Astrocyte of the spinal cord (primary cell): ENCODE data around the gene FOXE3.

ENCODE experiments used
- DNase-seq: peaks from one replicate; pipeline ENCODE4 v3.0.0; 2011; ENCODE audit warnings: low read depth, low spot score
- H3K4me3 ChIP-seq: 2 replicates; pipeline ENCODE4 v1.5.1; 2011; ENCODE audit warnings: low read depth, mild to moderate bottlenecking, low read length, moderate library complexity
- in situ Hi-C: cut with HindIII; loops from 2 replicates; pipeline ENCODE4 v1.10.0; 2017; ENCODE audit warnings: low sequenced_read_pairs
- TF ChIP-seq, protein P1 (sequence below): IDR thresholded peaks from 2 replicates; pipeline ENCODE4 v1.5.1; 2012; ENCODE audit warnings: low read depth, mild to moderate bottlenecking, low read length, inconsistent platforms

Gene FOXE3

DNA sequence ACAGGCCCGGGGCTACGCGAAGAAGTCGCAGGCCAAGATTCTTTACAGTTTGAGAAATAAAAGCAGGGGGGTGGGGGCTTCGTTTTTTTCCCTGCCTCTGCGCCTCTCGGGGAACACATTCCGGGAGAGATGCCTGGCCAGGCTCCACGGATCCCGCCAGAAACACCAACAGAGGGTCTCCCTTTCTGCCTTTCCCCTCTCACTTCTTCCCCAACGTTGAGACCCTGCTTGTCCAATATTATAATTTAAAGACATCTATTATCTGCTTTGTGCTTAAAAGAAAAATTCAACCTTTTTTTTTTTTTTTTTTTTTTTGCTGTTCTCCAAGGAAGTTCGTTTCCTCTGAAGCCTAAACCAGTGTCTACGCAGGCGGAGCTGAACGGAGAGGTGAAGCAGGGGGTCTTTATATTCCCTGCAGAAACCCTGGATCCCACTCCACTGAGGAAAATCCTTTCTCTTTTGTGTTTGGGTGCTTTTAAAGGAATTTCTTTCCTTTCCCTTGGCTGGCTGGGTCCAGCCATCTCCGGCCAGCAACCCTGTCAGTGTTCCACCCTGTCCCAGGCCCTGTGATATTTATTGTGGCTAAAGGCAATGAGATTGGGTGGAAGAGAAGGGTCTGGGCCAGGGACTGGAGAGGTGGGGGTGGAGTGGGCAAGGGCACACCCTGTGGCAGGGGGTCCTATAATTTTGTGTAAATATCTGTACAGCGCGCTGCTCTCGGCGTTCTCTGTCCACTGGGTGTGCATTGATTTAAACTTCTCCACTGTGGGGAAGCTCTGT is 23.9 kb downstream of the FOXE3 start:
- DNase-seq: no peak
- in situ Hi-C loops: no loop called here

GRCh38 chr1:47440599-47441081 is 24.6 kb downstream of the FOXE3 start:
- H3K4me3 ChIP-seq: peak overlapping the region; percentile 12
- TF ChIP-seq, protein P1, sequence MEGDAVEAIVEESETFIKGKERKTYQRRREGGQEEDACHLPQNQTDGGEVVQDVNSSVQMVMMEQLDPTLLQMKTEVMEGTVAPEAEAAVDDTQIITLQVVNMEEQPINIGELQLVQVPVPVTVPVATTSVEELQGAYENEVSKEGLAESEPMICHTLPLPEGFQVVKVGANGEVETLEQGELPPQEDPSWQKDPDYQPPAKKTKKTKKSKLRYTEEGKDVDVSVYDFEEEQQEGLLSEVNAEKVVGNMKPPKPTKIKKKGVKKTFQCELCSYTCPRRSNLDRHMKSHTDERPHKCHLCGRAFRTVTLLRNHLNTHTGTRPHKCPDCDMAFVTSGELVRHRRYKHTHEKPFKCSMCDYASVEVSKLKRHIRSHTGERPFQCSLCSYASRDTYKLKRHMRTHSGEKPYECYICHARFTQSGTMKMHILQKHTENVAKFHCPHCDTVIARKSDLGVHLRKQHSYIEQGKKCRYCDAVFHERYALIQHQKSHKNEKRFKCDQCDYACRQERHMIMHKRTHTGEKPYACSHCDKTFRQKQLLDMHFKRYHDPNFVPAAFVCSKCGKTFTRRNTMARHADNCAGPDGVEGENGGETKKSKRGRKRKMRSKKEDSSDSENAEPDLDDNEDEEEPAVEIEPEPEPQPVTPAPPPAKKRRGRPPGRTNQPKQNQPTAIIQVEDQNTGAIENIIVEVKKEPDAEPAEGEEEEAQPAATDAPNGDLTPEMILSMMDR: no peak
- no peak for DNase-seq
- in situ Hi-C loops: no loop called here

More for the DNA sequence above, 23.9 kb downstream of the FOXE3 start:
- TF ChIP-seq, protein P1: no peak
- H3K4me3 ChIP-seq: peak overlapping the region; percentile 16

DNA sequence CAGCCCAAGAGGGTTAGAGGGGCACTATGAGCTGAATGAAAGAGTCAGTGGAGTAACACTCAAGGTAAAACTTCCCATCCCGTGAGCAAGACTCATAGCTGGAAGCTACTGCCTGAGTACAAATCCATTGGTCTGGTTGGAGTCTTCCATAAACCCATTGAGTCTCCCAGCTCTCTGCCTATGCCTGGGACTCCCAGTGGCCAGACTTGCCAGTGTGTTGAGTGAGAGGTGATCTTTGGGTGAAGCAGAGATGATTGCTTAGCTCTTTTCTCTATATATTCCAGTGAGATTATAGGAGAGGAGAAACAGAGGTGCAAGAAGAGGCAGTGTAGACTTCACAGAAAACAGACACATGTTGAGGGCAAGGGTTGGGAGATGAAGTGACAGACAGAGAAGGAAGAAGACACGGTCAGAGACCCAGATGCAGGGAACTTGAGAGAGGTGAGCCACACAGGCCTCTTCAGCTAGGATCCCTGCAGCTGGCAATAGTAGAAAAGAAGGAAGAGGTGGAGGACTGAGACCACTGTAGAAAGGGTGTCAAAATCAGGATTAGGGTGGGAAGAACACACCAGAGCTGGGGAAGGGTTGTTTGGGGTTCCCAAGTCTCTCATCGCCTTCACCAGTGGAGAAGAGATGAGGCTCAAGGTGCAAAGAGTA is 25.5 kb downstream of the FOXE3 start:
- DNase-seq: no peak
- in situ Hi-C loops: no loop called here
- TF ChIP-seq, protein P1: no peak

GRCh38 chr1:47442202-47442601 is 26.1 kb downstream of the FOXE3 start:
- H3K4me3 ChIP-seq: no peak overlapping the region
- in situ Hi-C loops: no loop called here
- TF ChIP-seq, protein P1: no peak
- no peak for DNase-seq

More for the DNA sequence above, 25.5 kb downstream of the FOXE3 start:
- H3K4me3 ChIP-seq: no peak overlapping the region

DNA sequence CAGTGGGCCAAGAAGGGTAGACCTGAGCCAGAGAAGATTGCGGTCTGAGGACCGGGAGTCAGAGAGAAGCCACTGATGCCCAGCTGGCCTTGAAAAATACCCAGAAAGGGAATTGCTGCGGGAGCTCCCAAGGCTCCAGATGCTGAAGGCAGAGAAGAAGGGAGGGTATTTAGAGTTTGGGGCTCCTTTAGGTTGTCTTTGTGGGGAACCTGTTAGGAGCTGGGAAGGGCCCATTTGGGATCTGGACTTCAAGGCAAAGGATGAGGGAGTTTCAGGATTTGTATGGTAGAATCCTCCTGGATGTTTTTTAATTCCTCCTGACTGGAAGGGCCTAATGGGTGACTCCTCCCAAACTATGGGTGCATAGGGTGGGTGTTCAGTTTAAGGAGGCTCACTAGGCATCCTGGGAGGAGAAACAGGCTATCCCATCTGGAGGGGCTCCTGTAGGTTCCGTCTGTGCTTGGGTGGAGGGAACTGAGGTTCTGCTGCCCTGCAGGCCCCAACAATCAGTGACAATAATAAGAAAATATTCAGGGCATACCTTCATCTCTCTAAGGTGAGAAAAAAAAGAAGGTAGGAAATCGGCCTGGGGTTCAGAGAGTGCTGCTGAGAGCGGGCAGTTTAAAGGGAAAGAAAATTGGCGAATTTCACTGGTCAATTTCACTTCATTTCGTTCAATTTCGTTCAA is 26.9 kb downstream of the FOXE3 start:
- TF ChIP-seq, protein P1: no peak
- H3K4me3 ChIP-seq: no peak overlapping the region
- in situ Hi-C loops: no loop called here
- no peak for DNase-seq

DNA sequence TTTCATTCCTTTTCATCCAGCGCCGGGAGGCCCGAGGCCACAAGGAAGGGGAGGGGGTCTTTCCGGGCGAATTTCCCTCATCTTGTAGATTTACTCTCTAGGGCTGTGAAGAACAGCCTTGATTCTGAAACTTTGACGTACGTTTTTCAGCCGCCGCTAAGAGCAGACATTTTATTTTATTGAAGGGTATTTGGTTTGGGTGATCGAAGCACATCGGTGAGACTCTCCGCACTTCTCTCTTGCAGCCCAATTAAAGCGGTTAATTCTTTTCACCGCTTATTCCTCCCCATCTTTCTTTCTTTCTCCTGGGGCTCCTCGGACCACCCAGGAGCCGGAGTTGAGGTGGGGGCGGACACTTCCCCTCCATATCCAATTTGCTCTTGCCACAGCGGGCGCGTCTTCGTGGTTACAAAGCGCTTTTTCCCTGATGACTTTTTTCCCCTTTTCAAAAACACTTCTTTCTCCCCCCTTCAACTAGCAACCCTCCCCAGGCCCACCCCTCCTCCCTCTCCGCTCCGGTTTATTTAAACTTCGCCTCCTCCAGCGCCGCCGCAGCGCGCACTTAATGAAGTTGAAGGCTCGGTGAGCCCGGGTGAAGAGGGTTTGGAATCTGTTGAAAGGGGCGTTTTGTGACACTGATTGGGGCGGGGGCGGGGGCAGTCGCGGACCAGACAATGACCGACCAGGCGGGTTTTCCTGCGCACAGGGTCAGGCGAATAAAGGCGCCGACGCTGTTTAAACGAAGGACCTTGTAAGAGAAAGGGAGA is 27.6 kb downstream of the FOXE3 start:
- TF ChIP-seq, protein P1: no peak
- in situ Hi-C loops: no loop called here
- no peak overlapping the region for H3K4me3 ChIP-seq
- DNase-seq: no peak
